HepG2 (cell line): ENCODE measurements around the gene DPH1. TPM values are rescaled to one million over a fixed set of nuclear protein-coding genes. Genes with fewer than 3 reads are reported as not detected.

ENCODE experiments used
- ATAC-seq: fragments of 200-7000 bp; cut with Tn5 transposase; 3 replicates; pipeline ENCODE4 v1.9.1; 2020; ENCODE audit warnings: mild to moderate bottlenecking, moderate library complexity
- BruUV-seq: library from RNA; stranded (reverse); fragments of 400-500 nt; replicated peaks from 2 replicates; lab custom pipeline; 2021; lab: Mats Ljungman, UMichigan
- CTCF ChIA-PET: fragments of 300-600 bp; formaldehyde crosslinking; extraction: SDS; loops from one replicate; lab custom pipeline; 2021; ENCODE audit warnings: low total read pairs, inconsistent platforms, low intra/inter-chr PET ratio; lab: Yijun Ruan, JAX
- POLR2A ChIA-PET: fragments of 350-600 bp; sonication (Branson Sonifier 250); formaldehyde crosslinking; loops from one replicate; lab custom pipeline; 2020; ENCODE audit warnings: antibody characterized with exemption, inconsistent platforms; lab: Yijun Ruan, JAX
- DNase-seq: peaks from one replicate; pipeline ENCODE4 v3.0.0-alpha.2; 2015; ENCODE audit warnings: low spot score
- FAIRE-seq: peaks from 3 replicates; lab custom pipeline; 2011; peaks lifted over from hg19 to GRCh38; lab: Jason Lieb, UNC
- H2AFZ ChIP-seq: one replicate; pipeline ENCODE4 v1.6.1; 2011; ENCODE audit warnings: low read length, inconsistent platforms
- H3K27ac ChIP-seq: fragments of 300-600 bp; 3 replicates; pipeline ENCODE4 v1.8.0; 2011; ENCODE audit warnings: mixed run types, mild to moderate bottlenecking, mixed read lengths, low read length, inconsistent platforms; ENCODE audit not compliant: insufficient read depth; ENCODE audit errors: extremely low read length
- H3K27me3 ChIP-seq, 2 experiments: fragments of 200-600 bp in 1 of 2; 2 replicates in 1 of 2; 3 replicates in 1 of 2; pipeline versions ENCODE4 v1.6.0 to v1.8.0; 2011; ENCODE audit warnings: low read length in 2 of 2, mild to moderate bottlenecking in 2 of 2, moderate library complexity in 2 of 2, inconsistent platforms in 1 of 2; ENCODE audit not compliant: insufficient read depth in 2 of 2, control insufficient read depth in 1 of 2
- H3K36me3 ChIP-seq, 2 experiments: fragments of 200-600 bp in 1 of 2; replicated peaks in 1 of 2; 2 replicates in 1 of 2; 3 replicates in 1 of 2; pipeline versions ENCODE4 v1.5.1 to v1.8.0; 2011; ENCODE audit warnings: low read length in 2 of 2, inconsistent platforms in 1 of 2; ENCODE audit not compliant: insufficient read depth in 2 of 2, control insufficient read depth in 1 of 2
- H3K4me1 ChIP-seq: 2 replicates; pipeline ENCODE4 v1.5.1; 2012; ENCODE audit warnings: low read length, inconsistent platforms; ENCODE audit not compliant: insufficient read depth
- H3K4me2 ChIP-seq: 2 replicates; pipeline ENCODE4 v1.6.0; 2011; ENCODE audit warnings: low read depth, low read length, inconsistent platforms
- H3K4me3 ChIP-seq, 3 experiments: fragments of 200-600 bp in 1 of 3; sonication (generic), shearing (Covaris generic) in 1 of 3; replicated peaks in 1 of 3; 2 replicates each; pipeline ENCODE4 v1.5.1; 2011 to 2016; ENCODE audit warnings: low read length in 3 of 3, inconsistent platforms in 2 of 3, low read depth in 2 of 3, mild to moderate bottlenecking in 2 of 3, control low read depth in 1 of 3, mixed read lengths in 1 of 3; ENCODE audit not compliant: insufficient read depth in 1 of 3
- H3K79me2 ChIP-seq: one replicate; pipeline ENCODE4 v1.6.1; 2011; ENCODE audit warnings: low read length, inconsistent platforms; ENCODE audit not compliant: insufficient read depth
- H3K9ac ChIP-seq: 2 replicates; pipeline ENCODE4 v1.6.0; 2011; ENCODE audit warnings: mild to moderate bottlenecking, low read depth, low read length, inconsistent platforms; ENCODE audit not compliant: insufficient read depth
- H3K9me3 ChIP-seq: 2 replicates; pipeline ENCODE4 v1.5.1; 2012; ENCODE audit warnings: mild to moderate bottlenecking, low read length
- H4K20me1 ChIP-seq: 2 replicates; pipeline ENCODE4 v1.6.0; 2011; ENCODE audit warnings: inconsistent platforms, mild to moderate bottlenecking, low read length, moderate library complexity; ENCODE audit not compliant: insufficient read depth
- MIXL1 ChIP-seq: IDR thresholded peaks from 2 replicates; pipeline ENCODE4 v1.6.1; 2016
- PITX1 ChIP-seq: sonication (generic); formaldehyde crosslinking; IDR thresholded peaks from 2 replicates; pipeline ENCODE4 v1.5.1; 2020; ENCODE audit warnings: mild to moderate bottlenecking, missing genetic modification reagents
- RARG ChIP-seq: sonication (generic); formaldehyde crosslinking; IDR thresholded peaks from 2 replicates; pipeline ENCODE4 v1.4.0; 2020; ENCODE audit warnings: low read depth, mild to moderate bottlenecking, missing genetic modification reagents
- RFX1 ChIP-seq: fragments of 450-650 bp; IDR thresholded peaks from 2 replicates; pipeline ENCODE4 v1.6.1; 2017
- SATB2 ChIP-seq: sonication (generic); formaldehyde crosslinking; IDR thresholded peaks from 2 replicates; pipeline ENCODE4 v1.5.0; 2020; ENCODE audit warnings: missing genetic modification reagents
- STAT5B ChIP-seq: sonication (generic); formaldehyde crosslinking; IDR thresholded peaks from 2 replicates; pipeline ENCODE4 v1.4.0; 2020; ENCODE audit warnings: missing genetic modification reagents
- TBL1XR1 ChIP-seq: fragments of 150-350 bp; IDR thresholded peaks from 2 replicates; pipeline ENCODE4 v1.6.1; 2014; ENCODE audit warnings: borderline replicate concordance, low read length; ENCODE audit not compliant: partially characterized antibody
- TEAD3 ChIP-seq: optimal IDR thresholded peaks from 2 replicates; pipeline ENCODE3; 2016; ENCODE audit warnings: borderline replicate concordance
- ZFX ChIP-seq: sonication (generic); formaldehyde crosslinking; IDR thresholded peaks from 2 replicates; pipeline ENCODE4 v1.4.0; 2020; ENCODE audit warnings: mild to moderate bottlenecking, low read depth, missing genetic modification reagents, moderate library complexity
- ZNF367 ChIP-seq: sonication (generic); formaldehyde crosslinking; IDR thresholded peaks from 2 replicates; pipeline ENCODE4 v1.4.0; 2020; ENCODE audit warnings: missing genetic modification reagents, borderline replicate concordance
- ZNF441 ChIP-seq: sonication (generic); formaldehyde crosslinking; IDR thresholded peaks from 2 replicates; pipeline ENCODE4 v1.7.0; 2021; ENCODE audit warnings: missing genetic modification reagents, borderline replicate concordance
- ZNF460 ChIP-seq: sonication (generic); formaldehyde crosslinking; IDR thresholded peaks from 2 replicates; pipeline ENCODE4 v1.5.1; 2020; ENCODE audit warnings: missing genetic modification reagents, mild to moderate bottlenecking, borderline replicate concordance
- ZNF552 ChIP-seq: sonication (generic); formaldehyde crosslinking; IDR thresholded peaks from 2 replicates; pipeline ENCODE4 v1.9.0; 2022; ENCODE audit warnings: missing genetic modification reagents, mild to moderate bottlenecking, borderline replicate concordance
- ZNF562 ChIP-seq: sonication (generic); formaldehyde crosslinking; IDR thresholded peaks from 2 replicates; pipeline ENCODE4 v1.8.0; 2022; ENCODE audit warnings: missing genetic modification reagents, borderline replicate concordance
- ZNF768 ChIP-seq: sonication (generic); formaldehyde crosslinking; IDR thresholded peaks from 2 replicates; pipeline ENCODE4 v1.4.0; 2020; ENCODE audit warnings: missing genetic modification reagents
- WGBS: methylation state at CpG from one replicate; pipeline ENCODE4 v1.1.6; 2017; ENCODE audit warnings: low lambda C conversion rate; 5-methylcytosine and 5-hydroxymethylcytosine counted together
- in situ Hi-C: cut with HindIII; loops from 2 replicates; pipeline ENCODE4 v1.10.0; 2017; ENCODE audit warnings: low pct_unique_long_range_greater_than_20kb; ENCODE audit not compliant: extremely low pct_ligation_motif_present
- intact Hi-C: fragments of 100-400 bp; cut with micrococcal nuclease; formaldehyde crosslinking; loops from one replicate; pipeline ENCODE4 v1.10.0; 2022; ENCODE audit not compliant: unreplicated experiment
- polyA plus RNA-seq, 8 experiments: library from polyadenylated mRNA; depleted of rRNA in 3 of 8; stranded (reverse) in 7 of 8; unstranded in 1 of 8; fragments of >200 nt; fragmentation: Illumina TruSeq in 4 of 8; extraction: Trizol in 4 of 8; gene quantifications; 2 replicates each; pipeline versions ENCODE4 v1.2.1 to v1.2.3, GENCODE V29; 2011 to 2016; ENCODE audit warnings: low read depth in 4 of 8, missing spikeins in 1 of 8, mixed read lengths in 1 of 8; ENCODE audit not compliant: insufficient read depth in 1 of 8
- total RNA-seq, 5 experiments: library from RNA; depleted of rRNA; stranded (reverse); fragments of >200 nt; fragmentation: Illumina TruSeq; extraction: Trizol; gene quantifications; 2 replicates each; pipeline ENCODE4 v1.2.3, GENCODE V29; 2016; ENCODE audit warnings: low read depth in 1 of 5
- TF ChIP-seq, protein P1 (sequence below): sonication (generic); formaldehyde crosslinking; IDR thresholded peaks from 2 replicates; pipeline ENCODE4 v1.4.0; 2020; ENCODE audit warnings: missing genetic modification reagents, borderline replicate concordance
- TF ChIP-seq, protein P2 (sequence below): IDR thresholded peaks from 2 replicates; pipeline ENCODE4 v1.6.1; 2016
- TF ChIP-seq, protein P3 (sequence below): sonication (generic); formaldehyde crosslinking; IDR thresholded peaks from 2 replicates; pipeline ENCODE4 v1.9.0; 2021; ENCODE audit warnings: missing genetic modification reagents, borderline replicate concordance

The DPH1 gene
- total and polyA plus RNA-seq, 2 of the 13 experiments (the other 11 are each of a cell fraction or from before 2014, with no cell fraction given), result 25.3 to 42.8 TPM

DNA sequence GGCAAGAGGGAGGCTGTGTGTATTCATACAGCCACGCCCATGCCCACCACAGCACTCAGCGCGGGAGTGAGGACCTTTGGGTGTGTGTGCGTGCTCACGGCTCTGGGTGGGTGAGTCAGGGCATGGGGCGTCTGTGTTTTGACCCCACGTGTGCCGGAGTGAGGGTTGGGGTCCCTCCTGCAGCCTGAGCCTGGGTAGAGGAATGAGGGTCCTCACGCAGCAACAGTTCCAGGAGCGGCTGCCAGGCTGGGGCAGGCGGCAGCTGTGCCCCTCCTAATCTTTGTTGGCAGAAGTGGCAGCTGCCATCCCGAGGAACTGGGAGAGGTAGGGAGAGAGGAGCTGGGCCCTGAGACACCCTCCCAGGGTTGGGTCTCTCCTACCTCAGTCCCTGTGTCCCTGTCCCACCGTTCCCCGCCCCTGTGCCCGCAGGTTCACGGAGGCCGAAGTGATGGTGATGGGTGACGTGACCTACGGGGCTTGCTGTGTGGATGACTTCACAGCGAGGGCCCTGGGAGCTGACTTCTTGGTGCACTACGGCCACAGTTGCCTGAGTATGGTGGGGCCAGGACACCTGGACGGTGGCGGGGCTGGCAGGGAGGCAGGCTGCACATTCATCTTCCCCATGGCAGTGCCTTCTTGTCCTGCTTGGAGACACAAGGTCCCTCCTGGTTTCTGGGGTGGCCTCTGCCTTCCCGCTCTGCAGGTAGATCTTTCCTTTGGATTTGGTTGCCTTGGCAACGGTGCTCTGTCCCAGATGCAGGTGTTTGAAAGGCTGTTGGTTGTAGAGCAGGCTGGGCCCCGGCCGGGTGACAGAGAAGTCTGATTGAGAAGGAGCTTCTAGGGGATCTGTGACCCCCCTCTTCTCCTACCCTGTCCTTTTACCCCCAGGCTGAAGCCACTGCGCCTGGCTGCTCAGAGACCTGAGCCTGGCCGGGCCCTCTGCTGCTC, 5.9 kb downstream of the DPH1 start:
- H3K27me3 ChIP-seq, result no peaks in the 10 kb centered on the region
- H3K27ac ChIP-seq, result no peak overlapping the region
- BruUV-seq, result no TSS peak
- H3K4me1 ChIP-seq, result peaks cover 9% of the 10 kb centered on the region
- DNase-seq (no peak), FAIRE-seq (no peak), ATAC-seq (no peak)
- no peak overlapping the region for H2AFZ ChIP-seq
- no peak overlapping the region for H3K4me2 ChIP-seq
- ChIA-PET POLR2A (no interaction called here), CTCF (no interaction called here)
- WGBS, result 98% methylated on average over 24 of the region's 29 CpGs
- no peak overlapping the region for H3K9ac ChIP-seq
- intact Hi-C loops (no loop called here), in situ Hi-C loops (loop anchor here (25.0 kb wide), 1 partner anchor 324 kb away; the partner anchor contains the start of genes TLCD2 and WDR81)
- TF ChIP-seq PITX1 (no peak), ZNF768 (CRISPR knock-in tag) (no peak), TEAD3 (CRISPR knock-in tag) (no peak), ZNF441 (CRISPR knock-in tag) (no peak), ZFX (no peak), ZNF460 (CRISPR knock-in tag) (no peak), RARG (CRISPR knock-in tag) (no peak), SATB2 (CRISPR knock-in tag) (no peak), ZNF562 (CRISPR knock-in tag) (no peak), RFX1 (no peak), TBL1XR1 (no peak), ZNF552 (CRISPR knock-in tag) (no peak), STAT5B (CRISPR knock-in tag) (no peak), MIXL1 (CRISPR knock-in tag) (no peak), ZNF367 (CRISPR knock-in tag) (no peak)
- TF ChIP-seq, protein P1, sequence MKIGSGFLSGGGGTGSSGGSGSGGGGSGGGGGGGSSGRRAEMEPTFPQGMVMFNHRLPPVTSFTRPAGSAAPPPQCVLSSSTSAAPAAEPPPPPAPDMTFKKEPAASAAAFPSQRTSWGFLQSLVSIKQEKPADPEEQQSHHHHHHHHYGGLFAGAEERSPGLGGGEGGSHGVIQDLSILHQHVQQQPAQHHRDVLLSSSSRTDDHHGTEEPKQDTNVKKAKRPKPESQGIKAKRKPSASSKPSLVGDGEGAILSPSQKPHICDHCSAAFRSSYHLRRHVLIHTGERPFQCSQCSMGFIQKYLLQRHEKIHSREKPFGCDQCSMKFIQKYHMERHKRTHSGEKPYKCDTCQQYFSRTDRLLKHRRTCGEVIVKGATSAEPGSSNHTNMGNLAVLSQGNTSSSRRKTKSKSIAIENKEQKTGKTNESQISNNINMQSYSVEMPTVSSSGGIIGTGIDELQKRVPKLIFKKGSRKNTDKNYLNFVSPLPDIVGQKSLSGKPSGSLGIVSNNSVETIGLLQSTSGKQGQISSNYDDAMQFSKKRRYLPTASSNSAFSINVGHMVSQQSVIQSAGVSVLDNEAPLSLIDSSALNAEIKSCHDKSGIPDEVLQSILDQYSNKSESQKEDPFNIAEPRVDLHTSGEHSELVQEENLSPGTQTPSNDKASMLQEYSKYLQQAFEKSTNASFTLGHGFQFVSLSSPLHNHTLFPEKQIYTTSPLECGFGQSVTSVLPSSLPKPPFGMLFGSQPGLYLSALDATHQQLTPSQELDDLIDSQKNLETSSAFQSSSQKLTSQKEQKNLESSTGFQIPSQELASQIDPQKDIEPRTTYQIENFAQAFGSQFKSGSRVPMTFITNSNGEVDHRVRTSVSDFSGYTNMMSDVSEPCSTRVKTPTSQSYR (CRISPR knock-in tag), result no peak
- TF ChIP-seq, protein P2, sequence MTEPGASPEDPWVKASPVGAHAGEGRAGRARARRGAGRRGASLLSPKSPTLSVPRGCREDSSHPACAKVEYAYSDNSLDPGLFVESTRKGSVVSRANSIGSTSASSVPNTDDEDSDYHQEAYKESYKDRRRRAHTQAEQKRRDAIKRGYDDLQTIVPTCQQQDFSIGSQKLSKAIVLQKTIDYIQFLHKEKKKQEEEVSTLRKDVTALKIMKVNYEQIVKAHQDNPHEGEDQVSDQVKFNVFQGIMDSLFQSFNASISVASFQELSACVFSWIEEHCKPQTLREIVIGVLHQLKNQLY (CRISPR knock-in tag), result no peak
- TF ChIP-seq, protein P3, sequence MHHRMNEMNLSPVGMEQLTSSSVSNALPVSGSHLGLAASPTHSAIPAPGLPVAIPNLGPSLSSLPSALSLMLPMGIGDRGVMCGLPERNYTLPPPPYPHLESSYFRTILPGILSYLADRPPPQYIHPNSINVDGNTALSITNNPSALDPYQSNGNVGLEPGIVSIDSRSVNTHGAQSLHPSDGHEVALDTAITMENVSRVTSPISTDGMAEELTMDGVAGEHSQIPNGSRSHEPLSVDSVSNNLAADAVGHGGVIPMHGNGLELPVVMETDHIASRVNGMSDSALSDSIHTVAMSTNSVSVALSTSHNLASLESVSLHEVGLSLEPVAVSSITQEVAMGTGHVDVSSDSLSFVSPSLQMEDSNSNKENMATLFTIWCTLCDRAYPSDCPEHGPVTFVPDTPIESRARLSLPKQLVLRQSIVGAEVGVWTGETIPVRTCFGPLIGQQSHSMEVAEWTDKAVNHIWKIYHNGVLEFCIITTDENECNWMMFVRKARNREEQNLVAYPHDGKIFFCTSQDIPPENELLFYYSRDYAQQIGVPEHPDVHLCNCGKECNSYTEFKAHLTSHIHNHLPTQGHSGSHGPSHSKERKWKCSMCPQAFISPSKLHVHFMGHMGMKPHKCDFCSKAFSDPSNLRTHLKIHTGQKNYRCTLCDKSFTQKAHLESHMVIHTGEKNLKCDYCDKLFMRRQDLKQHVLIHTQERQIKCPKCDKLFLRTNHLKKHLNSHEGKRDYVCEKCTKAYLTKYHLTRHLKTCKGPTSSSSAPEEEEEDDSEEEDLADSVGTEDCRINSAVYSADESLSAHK (CRISPR knock-in tag), result no peak
- H3K9me3 ChIP-seq, result no peaks in the 10 kb centered on the region
- H4K20me1 ChIP-seq, result peaks cover 2% of the 10 kb centered on the region
- peaks cover 3% of the 10 kb centered on the region for H3K79me2 ChIP-seq
- peaks cover 15 to 36% of the 10 kb centered on the region in 2 experiments; a peak in 4 of 5 replicates for H3K36me3 ChIP-seq
- no peak overlapping the region for H3K4me3 ChIP-seq
